ENCODE results near the gene NUDT6. TPM values are rescaled to one million over a fixed set of nuclear protein-coding genes. Genes with fewer than 3 reads are reported as not detected.

Gene NUDT6
- total RNA-seq, 1 experiment from 2014 or later = 9.0 TPM

- Histone ChIP-seq H2AFZ (ENCODE audit: low read depth, low read length, poor library complexity, severe bottlenecking) (no peak overlapping the region), H4K20me1 (ENCODE audit: insufficient read depth) (no peaks in the 10 kb centered on the region), H3K9me2 (ENCODE audit: insufficient read depth) (no peaks in the 10 kb centered on the region), H3K4me3 (replicated peaks in 1 of 2; ENCODE audit: low read depth in 1 of 2, low read length in 2 of 2) (no peak overlapping the region), H3K27ac (ENCODE audit: low read depth, low read length) (no peak overlapping the region), H3K9ac (ENCODE audit: low read length) (no peak overlapping the region), H3K9me3 (ENCODE audit: control insufficient read depth in 1 of 2, insufficient read depth in 1 of 2, low read depth in 1 of 2, low read length in 2 of 2) (no peaks in the 10 kb centered on the region), H3K4me2 (ENCODE audit: low read length) (no peak overlapping the region), H3K36me3 (ENCODE audit: control insufficient read depth in 1 of 2, insufficient read depth in 2 of 2, low read length in 2 of 2) (no peaks in the 10 kb centered on the region), H3K79me2 (ENCODE audit: insufficient read depth, low read length) (no peaks in the 10 kb centered on the region; the same call in 1 of the 2 replicates), H3K4me1 (ENCODE audit: control insufficient read depth in 1 of 2, insufficient read depth in 2 of 2, low read length in 2 of 2) (no peaks in the 10 kb centered on the region), H3K27me3 (ENCODE audit: insufficient read depth, low read length) (no peaks in the 10 kb centered on the region)
- POLR2A ChIA-PET = no interaction called here
- no TSS peak for BruUV-seq (replicated peaks)
- CTCF ChIA-PET = no interaction called here
- TF ChIP-seq REST (IDR thresholded peaks at IDR 0.05; ENCODE audit: low read depth) = no peak
- TF ChIP-seq ZNF274 (IDR thresholded peaks at IDR 0.05; ENCODE audit: low read depth, low read length) = no peak
- no peak for TF ChIP-seq RAD21 (IDR thresholded peaks at IDR 0.05; ENCODE audit: low read depth)
- TF ChIP-seq POLR2A (IDR thresholded peaks at IDR 0.05; ENCODE audit: borderline replicate concordance, extremely low read depth, insufficient read depth, insufficient read length) = no peak
- no peak for TF ChIP-seq SRF (IDR thresholded peaks at IDR 0.05; ENCODE audit: low read depth)
- DNase-seq (ENCODE audit: low read depth, low spot score) (no peak), ATAC-seq (no peak)
- RAD21 ChIA-PET (ENCODE audit: low non-redundant PET in 1 of 2, low total read pairs in 2 of 2, uncharacterized antibody in 2 of 2, unreplicated experiment in 2 of 2) = no interaction called here
- intact Hi-C loops (cut with micrococcal nuclease) = no loop called here
Measured at GRCh38 chr4:122959441-122959840, 37.0 kb upstream of the NUDT6 start.

- no peak for ATAC-seq
- no peak overlapping the region for H3K9ac ChIP-seq (ENCODE audit: low read length)
- H4K20me1 ChIP-seq (ENCODE audit: insufficient read depth) = no peaks in the 10 kb centered on the region
- TF ChIP-seq SP1 (IDR thresholded peaks at IDR 0.05; ENCODE audit: low read depth) (no peak), ZFX (IDR thresholded peaks at IDR 0.05) (no peak), ELF1 (IDR thresholded peaks at IDR 0.05; ENCODE audit: borderline replicate concordance, low read depth) (no peak), REST (IDR thresholded peaks at IDR 0.05; ENCODE audit: low read depth) (no peak), ATF3 (IDR thresholded peaks at IDR 0.05) (no peak), POLR2A (IDR thresholded peaks at IDR 0.05; ENCODE audit: borderline replicate concordance, extremely low read depth, insufficient read depth, insufficient read length) (no peak)
- no peaks in the 10 kb centered on the region for H3K9me2 ChIP-seq (ENCODE audit: insufficient read depth)
- no peaks in the 10 kb centered on the region for H3K4me1 ChIP-seq (ENCODE audit: control insufficient read depth in 1 of 2, insufficient read depth in 2 of 2, low read length in 2 of 2)
- H3K4me2 ChIP-seq (ENCODE audit: low read length) = no peak overlapping the region
- RAD21 ChIA-PET (ENCODE audit: low non-redundant PET in 1 of 2, low total read pairs in 2 of 2, uncharacterized antibody in 2 of 2, unreplicated experiment in 2 of 2) = no interaction called here
- H3K27ac ChIP-seq (ENCODE audit: low read depth, low read length) = no peak overlapping the region
- no peak for DNase-seq (ENCODE audit: low read depth, low spot score)
- no peaks in the 10 kb centered on the region for H3K36me3 ChIP-seq (ENCODE audit: control insufficient read depth in 1 of 2, insufficient read depth in 2 of 2, low read length in 2 of 2)
- intact Hi-C loops (cut with micrococcal nuclease) = no loop called here
- no peaks in the 10 kb centered on the region for H3K9me3 ChIP-seq (ENCODE audit: control insufficient read depth in 1 of 2, insufficient read depth in 1 of 2, low read depth in 1 of 2, low read length in 2 of 2)
- BruUV-seq (replicated peaks) = no TSS peak
- CTCF ChIA-PET = no interaction called here
- POLR2A ChIA-PET = no interaction called here
- H3K27me3 ChIP-seq (ENCODE audit: insufficient read depth, low read length) = no peaks in the 10 kb centered on the region
- H2AFZ ChIP-seq (ENCODE audit: low read depth, low read length, poor library complexity, severe bottlenecking) = no peak overlapping the region
- H3K79me2 ChIP-seq (ENCODE audit: insufficient read depth, low read length) = no peaks in the 10 kb centered on the region; the same call in 1 of the 2 replicates
- no peak overlapping the region for H3K4me3 ChIP-seq (replicated peaks in 1 of 2; ENCODE audit: low read depth in 1 of 2, low read length in 2 of 2)
Measured at GRCh38 chr4:122958505-122958904, 36.1 kb upstream of the NUDT6 start.
